Stimulated activated CD4-positive, alpha-beta T cell treated with anti-CD3 and anti-CD28 coated beads, Interleukin-15, amount 100 ng/mL, for 1 hour (primary cell): ENCODE data around the gene IMP3.

Experiments used
- DNase-seq, 2 donors: peaks; one replicate each; pipeline ENCODE4 v3.0.0-alpha.2; 2020; ENCODE audit warnings: low read depth in 1 of 2, low spot score in 1 of 2

IMP3 gene

GRCh38 chr15:75672646-75673425 is 32.8 kb upstream of the IMP3 start:
- DNase-seq, result no peak

- DNase-seq, result no peak
These were observed 31.9 kb upstream of the IMP3 start for GRCh38 chr15:75671730-75672602.

- no peak for DNase-seq
These were observed 29.8 kb upstream of the IMP3 start for GRCh38 chr15:75669879-75670212.

GRCh38 chr15:75669191-75669878 is 29.3 kb upstream of the IMP3 start:
- no peak for DNase-seq

GRCh38 chr15:75666823-75667501 is 26.9 kb upstream of the IMP3 start:
- DNase-seq, result no peak

- DNase-seq, result no peak
These were observed 24.0 kb upstream of the IMP3 start for GRCh38 chr15:75663931-75664421.

- no peak for DNase-seq
These were observed 22.9 kb upstream of the IMP3 start for GRCh38 chr15:75662823-75663519.

GRCh38 chr15:75661756-75662140 is 21.7 kb upstream of the IMP3 start:
- no peak for DNase-seq

GRCh38 chr15:75661100-75661755 is 21.2 kb upstream of the IMP3 start:
- no peak for DNase-seq

- DNase-seq, result no peak
These were observed 20.1 kb upstream of the IMP3 start for GRCh38 chr15:75659928-75660645.

GRCh38 chr15:75659141-75659771 is 19.2 kb upstream of the IMP3 start:
- DNase-seq, result no peak

GRCh38 chr15:75656813-75657212 is 16.8 kb upstream of the IMP3 start:
- no peak for DNase-seq

- no peak for DNase-seq
These were observed 16.3 kb upstream of the IMP3 start for GRCh38 chr15:75656331-75656730.

GRCh38 chr15:75655931-75656330 is 15.9 kb upstream of the IMP3 start:
- DNase-seq, result no peak

- no peak for DNase-seq
These were observed 14.3 kb upstream of the IMP3 start for GRCh38 chr15:75654201-75654907.

GRCh38 chr15:75653347-75653913 is 13.4 kb upstream of the IMP3 start:
- no peak for DNase-seq

- DNase-seq, result no peak
These were observed 12.0 kb upstream of the IMP3 start for GRCh38 chr15:75651810-75652543.
